ENCODE measurements around the gene HGF. TPM values are rescaled to one million over a fixed set of nuclear protein-coding genes. Genes with fewer than 3 reads are reported as not detected.

The HGF gene
- total RNA-seq, 1 experiment from 2014 or later = 0.15 TPM

DNA sequence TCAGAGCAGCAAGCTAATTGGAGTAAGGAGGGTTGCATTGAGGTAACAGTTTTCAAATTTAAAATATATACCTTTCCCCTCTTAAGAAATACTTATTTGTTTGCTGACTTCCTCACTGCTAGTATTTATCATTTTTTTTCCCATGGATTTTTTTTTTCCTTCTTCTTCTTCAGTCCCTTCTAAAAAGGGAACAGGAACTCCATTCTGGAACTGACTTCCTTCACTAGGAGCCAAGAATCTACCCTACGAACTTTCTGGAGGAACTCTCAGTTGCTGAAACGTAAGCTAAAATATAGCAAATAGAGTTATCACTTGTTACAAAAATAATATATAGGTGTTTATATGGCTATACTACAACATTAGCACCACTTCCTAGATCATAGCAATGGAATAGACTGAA is 95.4 kb downstream of the HGF start:
- POLR2A ChIA-PET (ENCODE audit: unreplicated experiment) = no interaction called here
- CTCF ChIA-PET = no interaction called here
- no peaks in the 10 kb centered on the region for H3F3A ChIP-seq (ENCODE audit: low read length, unreplicated experiment)
- ATAC-seq (no peak), DNase-seq (no peak)
- no peaks in the 10 kb centered on the region for H3K79me2 ChIP-seq (ENCODE audit: low read length)
- H3K9ac ChIP-seq (ENCODE audit: low read length) = no peak overlapping the region
- no peaks in the 10 kb centered on the region for H3K27me3 ChIP-seq (ENCODE audit: low read length)
- H3K9me3 ChIP-seq (ENCODE audit: low read length) = 0 out of 2 replicates have a peak, but pooled peaks cover 4% of the 10 kb centered on the region
- H3K27ac ChIP-seq (ENCODE audit: low read length) = no peak overlapping the region
- no TSS peak for BruUV-seq (replicated peaks)
- no peaks in the 10 kb centered on the region for H3K9me2 ChIP-seq (replicated peaks; ENCODE audit: low read length)
- TF ChIP-seq, protein P1, sequence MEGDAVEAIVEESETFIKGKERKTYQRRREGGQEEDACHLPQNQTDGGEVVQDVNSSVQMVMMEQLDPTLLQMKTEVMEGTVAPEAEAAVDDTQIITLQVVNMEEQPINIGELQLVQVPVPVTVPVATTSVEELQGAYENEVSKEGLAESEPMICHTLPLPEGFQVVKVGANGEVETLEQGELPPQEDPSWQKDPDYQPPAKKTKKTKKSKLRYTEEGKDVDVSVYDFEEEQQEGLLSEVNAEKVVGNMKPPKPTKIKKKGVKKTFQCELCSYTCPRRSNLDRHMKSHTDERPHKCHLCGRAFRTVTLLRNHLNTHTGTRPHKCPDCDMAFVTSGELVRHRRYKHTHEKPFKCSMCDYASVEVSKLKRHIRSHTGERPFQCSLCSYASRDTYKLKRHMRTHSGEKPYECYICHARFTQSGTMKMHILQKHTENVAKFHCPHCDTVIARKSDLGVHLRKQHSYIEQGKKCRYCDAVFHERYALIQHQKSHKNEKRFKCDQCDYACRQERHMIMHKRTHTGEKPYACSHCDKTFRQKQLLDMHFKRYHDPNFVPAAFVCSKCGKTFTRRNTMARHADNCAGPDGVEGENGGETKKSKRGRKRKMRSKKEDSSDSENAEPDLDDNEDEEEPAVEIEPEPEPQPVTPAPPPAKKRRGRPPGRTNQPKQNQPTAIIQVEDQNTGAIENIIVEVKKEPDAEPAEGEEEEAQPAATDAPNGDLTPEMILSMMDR (conservative IDR thresholded peaks at IDR 0.05; ENCODE audit: low read depth, low read length) = no peak
- TF ChIP-seq EZH2phosphoT487 (IDR thresholded peaks at IDR 0.05; ENCODE audit: borderline replicate concordance, low read length) (no peak), EZH2 (IDR thresholded peaks at IDR 0.05; ENCODE audit: low read length, unreplicated experiment) (no peak)
- H3K36me3 ChIP-seq (ENCODE audit: low read depth, low read length) = no peaks in the 10 kb centered on the region
- intact Hi-C loops (cut with micrococcal nuclease) = no loop called here
- H2AFZ ChIP-seq (ENCODE audit: low read length) = no peak overlapping the region
- no peak overlapping the region for H3K4me3 ChIP-seq (ENCODE audit: low read length)
- no peak overlapping the region for H3K4me2 ChIP-seq (ENCODE audit: low read length)
- peaks cover 6% of the 10 kb centered on the region; the same call in 1 of the 2 replicates for H3K4me1 ChIP-seq (ENCODE audit: insufficient read depth, low read length)
- no peaks in the 10 kb centered on the region for H4K20me1 ChIP-seq (ENCODE audit: low read length)

DNA sequence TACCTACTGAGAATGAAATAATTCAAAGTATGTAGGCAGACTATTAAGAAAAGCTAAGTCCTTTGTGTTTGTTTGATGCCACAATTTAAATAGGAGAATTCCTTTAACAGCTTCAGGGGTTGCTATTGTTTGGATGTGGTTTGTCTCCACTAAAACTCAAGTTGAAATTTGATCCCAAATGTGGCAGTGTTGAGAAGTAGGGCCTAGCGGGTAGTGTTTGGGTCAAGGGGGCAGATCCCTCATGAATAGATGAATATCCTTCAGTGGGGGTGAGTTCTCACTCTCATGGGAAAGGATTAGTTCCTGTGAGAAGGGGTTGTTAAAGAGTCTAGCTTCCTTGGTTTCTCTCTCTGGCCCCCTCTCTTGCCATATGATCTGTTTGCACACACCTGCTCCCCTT is 97.0 kb downstream of the HGF start:
- Histone ChIP-seq H3K4me1 (ENCODE audit: insufficient read depth, low read length) (peaks cover 6% of the 10 kb centered on the region; the same call in 1 of the 2 replicates), H4K20me1 (ENCODE audit: low read length) (no peaks in the 10 kb centered on the region), H3K79me2 (ENCODE audit: low read length) (no peaks in the 10 kb centered on the region), H3K27ac (ENCODE audit: low read length) (no peak overlapping the region), H3K9me3 (ENCODE audit: low read length) (0 out of 2 replicates have a peak, but pooled peaks cover 4% of the 10 kb centered on the region), H3K36me3 (ENCODE audit: low read depth, low read length) (no peaks in the 10 kb centered on the region), H3K4me3 (ENCODE audit: low read length) (no peak overlapping the region), H3K27me3 (ENCODE audit: low read length) (no peaks in the 10 kb centered on the region), H3K9ac (ENCODE audit: low read length) (no peak overlapping the region), H3F3A (ENCODE audit: low read length, unreplicated experiment) (no peaks in the 10 kb centered on the region), H3K9me2 (replicated peaks; ENCODE audit: low read length) (no peaks in the 10 kb centered on the region), H2AFZ (ENCODE audit: low read length) (no peak overlapping the region), H3K4me2 (ENCODE audit: low read length) (no peak overlapping the region)
- ATAC-seq = no peak
- no peak for DNase-seq
- ChIA-PET POLR2A (ENCODE audit: unreplicated experiment) (no interaction called here), CTCF (no interaction called here)
- TF ChIP-seq EZH2 (IDR thresholded peaks at IDR 0.05; ENCODE audit: low read length, unreplicated experiment) (no peak), EZH2phosphoT487 (IDR thresholded peaks at IDR 0.05; ENCODE audit: borderline replicate concordance, low read length) (no peak)
- TF ChIP-seq, protein P1 (conservative IDR thresholded peaks at IDR 0.05; ENCODE audit: low read depth, low read length) = no peak
- no TSS peak for BruUV-seq (replicated peaks)
- intact Hi-C loops (cut with micrococcal nuclease) = no loop called here

DNA sequence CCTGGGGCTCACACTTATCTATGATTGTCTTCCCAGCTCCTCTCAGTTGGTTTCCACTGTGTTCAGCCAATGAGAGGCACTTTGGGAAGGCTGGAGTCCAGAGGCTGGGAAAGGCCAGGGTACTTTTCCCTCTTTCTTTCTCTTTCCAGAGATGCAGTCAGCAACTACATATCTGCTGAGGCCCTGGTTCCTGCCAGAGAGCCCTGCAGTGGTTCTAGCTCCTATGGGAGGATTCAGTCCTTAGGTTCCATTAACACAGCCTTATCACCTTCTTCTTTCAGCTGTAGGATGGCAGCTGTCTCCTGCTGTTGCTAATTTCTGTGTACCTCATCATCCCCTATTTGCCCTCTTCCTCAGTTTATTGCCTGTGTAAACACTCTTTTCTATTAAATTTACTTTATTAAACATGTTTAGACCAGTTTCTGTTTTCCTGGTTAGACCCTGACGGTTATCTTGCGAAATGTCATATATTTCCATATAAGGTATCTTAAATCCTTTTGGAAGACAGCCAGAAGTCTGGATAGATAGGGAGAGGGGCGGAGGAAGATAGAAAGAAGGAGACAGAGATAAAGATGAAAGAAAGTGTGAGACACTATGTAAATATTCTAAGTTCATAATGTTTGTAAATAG is 100.3 kb downstream of the HGF start:
- Histone ChIP-seq H3K27ac (ENCODE audit: low read length) (no peak overlapping the region), H3K9me3 (ENCODE audit: low read length) (0 out of 2 replicates have a peak, but pooled peaks cover 4% of the 10 kb centered on the region), H3K36me3 (ENCODE audit: low read depth, low read length) (no peaks in the 10 kb centered on the region), H3K4me1 (ENCODE audit: insufficient read depth, low read length) (no peaks in the 10 kb centered on the region; the same call in 1 of the 2 replicates), H3F3A (ENCODE audit: low read length, unreplicated experiment) (no peaks in the 10 kb centered on the region), H3K4me2 (ENCODE audit: low read length) (no peak overlapping the region), H3K79me2 (ENCODE audit: low read length) (no peaks in the 10 kb centered on the region), H3K9ac (ENCODE audit: low read length) (no peak overlapping the region), H3K27me3 (ENCODE audit: low read length) (no peaks in the 10 kb centered on the region), H4K20me1 (ENCODE audit: low read length) (no peaks in the 10 kb centered on the region), H2AFZ (ENCODE audit: low read length) (no peak overlapping the region), H3K4me3 (ENCODE audit: low read length) (no peak overlapping the region), H3K9me2 (replicated peaks; ENCODE audit: low read length) (no peaks in the 10 kb centered on the region)
- no peak for ATAC-seq
- intact Hi-C loops (cut with micrococcal nuclease) = no loop called here
- DNase-seq = no peak
- ChIA-PET CTCF (interaction anchor here (0.7 kb wide), 1 partner anchor 165 kb away, joined by 14 read pairs; no protein-coding TSS in a partner anchor), POLR2A (ENCODE audit: unreplicated experiment) (no interaction called here)
- TF ChIP-seq, protein P1 (conservative IDR thresholded peaks at IDR 0.05; ENCODE audit: low read depth, low read length) = no peak
- TF ChIP-seq EZH2 (IDR thresholded peaks at IDR 0.05; ENCODE audit: low read length, unreplicated experiment) (no peak), EZH2phosphoT487 (IDR thresholded peaks at IDR 0.05; ENCODE audit: borderline replicate concordance, low read length) (no peak)
- no TSS peak for BruUV-seq (replicated peaks)
